Prostate gland (tissue), 2 donors: ENCODE results near the gene DSG4. TPM values are rescaled to one million over a fixed set of nuclear protein-coding genes. Genes with fewer than 3 reads are reported as not detected.

Experiments used
- DNase-seq: peaks from one replicate; pipeline ENCODE4 v3.0.0-alpha.2; 2019; ENCODE audit warnings: low spot score
- H3K27ac ChIP-seq, 2 donors: fragments of 200-600 bp; sonication (generic); 2 replicates each; pipeline ENCODE4 v1.5.1; 2017 to 2019
- H3K27me3 ChIP-seq: fragments of 200-600 bp; sonication (generic); replicated peaks from 2 replicates; pipeline ENCODE4 v1.5.1; 2019; ENCODE audit not compliant: insufficient read depth
- H3K36me3 ChIP-seq, 2 donors: fragments of 200-600 bp; sonication (generic); 1 replicate in 1 of 2; 2 replicates in 1 of 2; pipeline versions ENCODE4 v1.5.1 to v1.8.1; 2017 to 2019
- H3K4me1 ChIP-seq: fragments of 200-600 bp; sonication (generic); replicated peaks from 2 replicates; pipeline ENCODE4 v1.5.1; 2019
- H3K4me3 ChIP-seq, 2 donors: fragments of 200-600 bp; sonication (generic); 2 replicates each; pipeline ENCODE4 v1.5.1; 2017 to 2019
- H3K9me3 ChIP-seq: fragments of 200-600 bp; sonication (generic); 2 replicates; pipeline ENCODE4 v1.5.1; 2017
- POLR2A ChIP-seq: fragments of 450-650 bp; IDR thresholded peaks from one replicate; pipeline ENCODE4 v1.6.1; 2016; ENCODE audit warnings: antibody characterized with exemption, mild to moderate bottlenecking
- POLR2AphosphoS5 ChIP-seq: sonication (generic); formaldehyde crosslinking; IDR thresholded peaks from one replicate; pipeline ENCODE4 v1.6.1; 2017; ENCODE audit warnings: antibody characterized with exemption
- WGBS: methylation state at CpG from one replicate; pipeline ENCODE4 v1.1.5; 2018; 5-methylcytosine and 5-hydroxymethylcytosine counted together
- intact Hi-C: fragments of 100-400 bp; cut with DNase I; formaldehyde crosslinking; loops from one replicate; pipeline ENCODE4 v1.14.2; 2022
- small RNA-seq, 2 donors: library from RNA; depleted of rRNA; stranded (forward); fragments of <200 nt; gene quantifications; one replicate each; pipeline ENCODE3, GENCODE V24; 2016
- total RNA-seq, 2 donors: library from RNA; depleted of rRNA; stranded (reverse); fragments of >200 nt; gene quantifications; one replicate each; pipeline ENCODE4 v1.1.0, GENCODE V29; 2016
- TF ChIP-seq, protein P1 (sequence below), 4 experiments: fragments of 200-600 bp in 2 of 4; fragments of 450-650 bp in 2 of 4; sonication (generic) in 2 of 4; IDR thresholded peaks; 1 replicate in 3 of 4; 2 replicates in 1 of 4; pipeline ENCODE4 v1.5.1; 2016 to 2019; ENCODE audit warnings: antibody characterized with exemption in 4 of 4, mild to moderate bottlenecking in 2 of 4, moderate library complexity in 2 of 4

DSG4 gene
- total RNA-seq, 2 donors from 2014 or later, result 0.05 to 0.68 TPM

DNA sequence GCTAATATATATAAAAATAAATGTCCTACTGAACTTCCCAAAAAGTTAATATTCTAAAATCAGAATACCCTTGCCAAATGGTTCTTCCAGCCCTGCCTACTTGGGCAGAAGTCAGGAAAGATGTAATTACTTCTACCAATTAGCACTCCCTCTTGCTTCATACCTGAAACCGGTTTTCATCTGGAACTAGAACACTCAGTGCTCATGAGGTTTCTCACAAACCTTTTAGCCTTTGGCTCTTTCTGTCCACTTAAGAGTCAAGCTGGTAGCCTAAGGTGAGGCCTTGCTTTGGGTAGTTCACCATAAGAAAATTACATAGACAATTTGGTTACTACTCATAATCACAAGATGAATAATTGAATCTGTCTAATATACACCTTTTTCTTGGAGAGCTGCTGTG lies 75.0 kb downstream of the DSG4 start:
- Histone ChIP-seq H3K4me1 (no peaks in the 10 kb centered on the region), H3K27me3 (no peaks in the 10 kb centered on the region), H3K9me3 (no peaks in the 10 kb centered on the region), H3K4me3 (no peak overlapping the region), H3K27ac (no peak overlapping the region), H3K36me3 (no peaks in the 10 kb centered on the region)
- no peak for TF ChIP-seq POLR2A
- TF ChIP-seq, protein P1, sequence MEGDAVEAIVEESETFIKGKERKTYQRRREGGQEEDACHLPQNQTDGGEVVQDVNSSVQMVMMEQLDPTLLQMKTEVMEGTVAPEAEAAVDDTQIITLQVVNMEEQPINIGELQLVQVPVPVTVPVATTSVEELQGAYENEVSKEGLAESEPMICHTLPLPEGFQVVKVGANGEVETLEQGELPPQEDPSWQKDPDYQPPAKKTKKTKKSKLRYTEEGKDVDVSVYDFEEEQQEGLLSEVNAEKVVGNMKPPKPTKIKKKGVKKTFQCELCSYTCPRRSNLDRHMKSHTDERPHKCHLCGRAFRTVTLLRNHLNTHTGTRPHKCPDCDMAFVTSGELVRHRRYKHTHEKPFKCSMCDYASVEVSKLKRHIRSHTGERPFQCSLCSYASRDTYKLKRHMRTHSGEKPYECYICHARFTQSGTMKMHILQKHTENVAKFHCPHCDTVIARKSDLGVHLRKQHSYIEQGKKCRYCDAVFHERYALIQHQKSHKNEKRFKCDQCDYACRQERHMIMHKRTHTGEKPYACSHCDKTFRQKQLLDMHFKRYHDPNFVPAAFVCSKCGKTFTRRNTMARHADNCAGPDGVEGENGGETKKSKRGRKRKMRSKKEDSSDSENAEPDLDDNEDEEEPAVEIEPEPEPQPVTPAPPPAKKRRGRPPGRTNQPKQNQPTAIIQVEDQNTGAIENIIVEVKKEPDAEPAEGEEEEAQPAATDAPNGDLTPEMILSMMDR (IDR thresholded peaks at IDR 0.05), result no peak
- TF ChIP-seq POLR2AphosphoS5, result no peak
- intact Hi-C loops, result no loop called here
- no peak for DNase-seq
- 66% methylated on average over 1 of the region's 1 CpG for WGBS

DNA sequence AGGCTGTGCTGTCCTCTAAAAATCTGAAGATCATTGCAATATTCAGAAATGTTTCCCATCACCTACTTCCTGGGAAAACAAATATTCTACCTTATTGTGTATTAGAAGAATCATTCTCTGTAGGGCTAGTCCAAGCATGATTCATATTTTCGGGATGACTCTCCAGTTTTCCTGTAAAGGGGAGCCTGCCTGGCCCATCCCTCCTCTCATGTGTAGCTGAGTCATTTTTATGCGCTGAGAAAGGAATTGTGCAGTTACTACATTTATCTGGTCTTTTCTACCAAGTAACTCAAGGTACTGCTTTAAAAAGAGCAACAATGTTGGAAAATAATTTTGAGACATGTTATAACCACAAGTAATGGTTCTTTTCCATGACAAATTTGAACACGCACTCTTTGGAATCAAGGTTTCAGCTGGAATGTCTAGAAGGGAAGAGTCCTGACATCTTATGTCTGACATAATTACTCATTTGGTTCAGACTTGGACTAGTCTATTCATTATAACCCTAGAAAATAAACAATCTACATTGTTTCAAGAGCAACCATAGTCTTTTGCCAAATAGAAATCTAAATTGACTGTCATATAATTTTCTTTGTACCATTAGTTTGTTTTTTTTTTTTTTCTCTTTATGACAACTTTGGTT lies 77.6 kb downstream of the DSG4 start:
- intact Hi-C loops, result no loop called here

More for the DNA sequence above, 77.6 kb downstream of the DSG4 start:
- Histone ChIP-seq H3K27ac (no peak overlapping the region), H3K4me3 (no peak overlapping the region), H3K9me3 (no peaks in the 10 kb centered on the region), H3K27me3 (no peaks in the 10 kb centered on the region), H3K36me3 (no peaks in the 10 kb centered on the region), H3K4me1 (no peaks in the 10 kb centered on the region)
- TF ChIP-seq POLR2A, result no peak
- TF ChIP-seq POLR2AphosphoS5, result peak; percentile 33
- WGBS, result 65% methylated on average over 3 of the region's 3 CpGs
- peak; percentile 31 for DNase-seq

Small RNAs within 50 kb of the gene (small RNA-seq; reads per million reads assigned to genes)
- gene RF00019 (0 reads per million in 2 donors), gene RNU6-167P (0 reads per million in 2 donors)

Other genes with a start within 250 kb of the DSG4 start
- 1 to 10 TPM in 1 of 2 donors, under 1 TPM in 1; 0.23 to 2.1 TPM for gene DSC1, start 213.9 kb upstream of the DSG4 start, total RNA-seq
- gene DSG1, start 58.6 kb upstream of the DSG4 start, total RNA-seq, result 1 to 10 TPM in 1 of 2 donors, under 1 TPM in 1; 0.32 to 5.5 TPM
- 1 to 10 TPM; 1.3 to 2.3 TPM for gene DSG3, start 71.0 kb downstream of the DSG4 start, total RNA-seq
- 10 to 100 TPM; 19.5 to 63.2 TPM for gene DSG2, start 121.4 kb downstream of the DSG4 start, total RNA-seq
- gene TTR, start 215.1 kb downstream of the DSG4 start, total RNA-seq, result under 1 TPM in 1 of 2 donors, not detected in 1; 0.50 TPM